Lung (tissue), 12 donors: ENCODE measurements around the gene CLDN4. TPM values are rescaled to one million over a fixed set of nuclear protein-coding genes. Genes with fewer than 3 reads are reported as not detected.

Source experiments
- ATAC-seq: fragments of 200-7000 bp; cut with Tn5 transposase; one replicate; pipeline ENCODE4 v1.9.1; 2020; ENCODE audit warnings: moderate number of reproducible peaks; ENCODE audit not compliant: insufficient read depth, low FRiP score
- DNase-seq, 3 donors: peaks; one replicate each; pipeline ENCODE4 v3.0.0-alpha.2; 2013 to 2017
- H3K27ac ChIP-seq, 2 donors: one replicate each; pipeline ENCODE4 v1.5.1; 2013; ENCODE audit warnings: mild to moderate bottlenecking in 2 of 2, moderate library complexity in 2 of 2, control low read depth in 1 of 2, inconsistent platforms in 1 of 2, low read depth in 1 of 2, low read length in 1 of 2
- H3K27me3 ChIP-seq, 3 donors: one replicate each; pipeline ENCODE4 v1.5.1; 2013; ENCODE audit warnings: low read length in 2 of 3; ENCODE audit not compliant: control insufficient read depth in 3 of 3, insufficient read depth in 3 of 3
- H3K36me3 ChIP-seq, 4 donors: one replicate each; pipeline ENCODE4 v1.5.1; 2013; ENCODE audit warnings: low read length in 4 of 4, mild to moderate bottlenecking in 1 of 4, moderate library complexity in 1 of 4; ENCODE audit not compliant: control insufficient read depth in 4 of 4, insufficient read depth in 4 of 4
- H3K4me1 ChIP-seq, 5 donors: one replicate each; pipeline ENCODE4 v1.5.1; 2013; ENCODE audit warnings: low read length in 5 of 5, mild to moderate bottlenecking in 2 of 5, moderate library complexity in 1 of 5; ENCODE audit not compliant: control insufficient read depth in 5 of 5, insufficient read depth in 5 of 5
- H3K4me3 ChIP-seq: one replicate; pipeline ENCODE4 v1.5.1; 2013; ENCODE audit warnings: mild to moderate bottlenecking, control low read depth, moderate library complexity
- H3K9ac ChIP-seq, 2 donors: one replicate each; pipeline ENCODE4 v1.5.1; 2013; ENCODE audit warnings: low read length in 2 of 2, control low read depth in 1 of 2; ENCODE audit not compliant: insufficient read depth in 1 of 2
- H3K9me3 ChIP-seq, 4 donors: one replicate each; pipeline ENCODE4 v1.5.1; 2013; ENCODE audit warnings: low read length in 3 of 4, mild to moderate bottlenecking in 1 of 4, moderate library complexity in 1 of 4; ENCODE audit not compliant: control insufficient read depth in 4 of 4, insufficient read depth in 3 of 4
- WGBS, 2 donors: extraction: QIAGEN DNeasy Blood & Tissue Kit; methylation state at CpG; one replicate each; pipeline ENCODE4 v1.1.7; 2013; 5-methylcytosine and 5-hydroxymethylcytosine counted together
- polyA plus RNA-seq, 2 donors: library from polyadenylated mRNA; stranded (reverse); fragments of 200-250 nt; gene quantifications; one replicate each; pipeline ENCODE4 v1.2.1, GENCODE V29; 2013
- total RNA-seq, 2 donors: library from RNA; depleted of rRNA in 1 of 2; stranded (reverse); fragments of >200 nt in 1 of 2; gene quantifications; one replicate each; pipeline ENCODE4 v1.2.1, GENCODE V29; 2014 to 2021
- TF ChIP-seq, protein P1 (sequence below): IDR thresholded peaks from 2 replicates; pipeline ENCODE4 v1.5.1; 2012; ENCODE audit warnings: mild to moderate bottlenecking; ENCODE audit errors: control extremely low read depth, extremely low read depth
- donor health status: control.
- donor health status: control.
- donor health status: Bipolar disorder and iron deficiency.
- donor health status: healthy.
- donor health status: DM: yes; HTN: yes; CAD: no.

The CLDN4 gene
- total and polyA plus RNA-seq, 4 donors: 99.8 to 169 (median 152) TPM

DNA sequence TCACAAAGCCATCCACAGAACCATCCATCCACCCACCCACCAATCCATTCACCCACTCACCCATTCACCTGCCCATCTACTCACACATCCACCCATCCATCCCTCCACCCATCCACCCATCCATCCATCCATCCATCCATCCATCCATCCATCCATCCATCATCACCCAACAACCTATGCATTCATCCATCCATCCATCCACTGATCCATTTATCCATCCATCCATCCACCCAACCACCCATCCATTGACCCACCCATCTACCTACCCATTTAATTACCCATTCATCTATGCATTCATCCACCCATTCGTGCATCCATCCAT is 35.6 kb downstream of the CLDN4 start:
- Histone ChIP-seq H3K36me3 (no peaks in the 10 kb centered on the region), H3K4me3 (no peak overlapping the region), H3K27me3 (no peaks in the 10 kb centered on the region), H3K4me1 (peaks cover 0 to 24% (median 11%) of the 10 kb centered on the region in 5 donors), H3K9me3 (no peaks in the 10 kb centered on the region), H3K9ac (no peak overlapping the region), H3K27ac (no peak overlapping the region)
- TF ChIP-seq, protein P1, sequence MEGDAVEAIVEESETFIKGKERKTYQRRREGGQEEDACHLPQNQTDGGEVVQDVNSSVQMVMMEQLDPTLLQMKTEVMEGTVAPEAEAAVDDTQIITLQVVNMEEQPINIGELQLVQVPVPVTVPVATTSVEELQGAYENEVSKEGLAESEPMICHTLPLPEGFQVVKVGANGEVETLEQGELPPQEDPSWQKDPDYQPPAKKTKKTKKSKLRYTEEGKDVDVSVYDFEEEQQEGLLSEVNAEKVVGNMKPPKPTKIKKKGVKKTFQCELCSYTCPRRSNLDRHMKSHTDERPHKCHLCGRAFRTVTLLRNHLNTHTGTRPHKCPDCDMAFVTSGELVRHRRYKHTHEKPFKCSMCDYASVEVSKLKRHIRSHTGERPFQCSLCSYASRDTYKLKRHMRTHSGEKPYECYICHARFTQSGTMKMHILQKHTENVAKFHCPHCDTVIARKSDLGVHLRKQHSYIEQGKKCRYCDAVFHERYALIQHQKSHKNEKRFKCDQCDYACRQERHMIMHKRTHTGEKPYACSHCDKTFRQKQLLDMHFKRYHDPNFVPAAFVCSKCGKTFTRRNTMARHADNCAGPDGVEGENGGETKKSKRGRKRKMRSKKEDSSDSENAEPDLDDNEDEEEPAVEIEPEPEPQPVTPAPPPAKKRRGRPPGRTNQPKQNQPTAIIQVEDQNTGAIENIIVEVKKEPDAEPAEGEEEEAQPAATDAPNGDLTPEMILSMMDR: no peak
- DNase-seq (no peak), ATAC-seq (no peak)
- 96% methylated on average over 1 of the region's 1 CpG for WGBS, 2 donors

DNA sequence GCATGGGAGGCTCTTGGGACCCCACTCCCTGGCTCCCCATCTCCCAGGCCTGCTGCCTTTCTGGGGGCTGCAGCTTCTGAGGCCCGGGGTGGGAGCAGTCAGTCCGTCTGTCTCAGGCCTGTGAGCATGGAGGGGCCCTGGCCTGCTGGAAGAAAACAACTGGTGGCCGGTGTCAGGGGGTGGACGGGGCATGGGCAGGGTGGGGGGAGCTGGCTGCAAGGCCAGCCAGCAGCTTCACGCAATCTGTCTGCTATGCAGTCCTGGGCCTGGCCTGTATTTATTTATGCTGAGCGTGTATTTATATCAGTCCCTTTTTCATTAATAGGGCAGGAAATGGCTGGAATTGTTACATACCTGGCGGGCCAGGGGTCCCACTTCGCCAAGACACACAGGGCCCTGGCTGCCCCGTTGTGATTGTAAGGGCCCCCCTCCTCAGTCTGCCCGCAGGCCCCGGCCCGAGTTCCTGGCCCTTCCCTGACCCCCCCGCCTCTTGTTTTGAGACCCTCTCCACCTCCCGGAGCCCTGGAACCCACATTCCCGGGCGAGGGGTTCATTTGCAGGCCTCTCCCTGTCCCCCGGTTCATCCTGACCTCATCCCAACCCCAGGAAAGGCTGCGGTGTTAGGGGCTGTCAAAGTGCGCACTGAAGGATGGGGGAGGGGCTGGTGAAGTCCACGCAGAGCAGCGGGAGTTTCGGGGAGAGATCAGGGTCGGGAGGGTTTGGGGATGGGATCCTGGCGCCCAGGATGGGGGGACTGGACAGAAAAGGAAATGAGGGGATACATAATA is 38.4 kb downstream of the CLDN4 start:
- H3K9me3 ChIP-seq: no peaks in the 10 kb centered on the region
- no peaks in the 10 kb centered on the region for H3K36me3 ChIP-seq
- H3K9ac ChIP-seq: no peak overlapping the region
- peak overlapping the region in 1 of 2 donors; percentile 23 for H3K27ac ChIP-seq
- WGBS, 2 donors: 45 to 70% methylated on average over 22 to 24 of the region's 24 CpGs
- H3K4me3 ChIP-seq: no peak overlapping the region
- DNase-seq (peak; percentile 42 to 69 (median 52)), ATAC-seq (no peak)
- no peaks in the 10 kb centered on the region for H3K27me3 ChIP-seq
- TF ChIP-seq, protein P1: no peak
- H3K4me1 ChIP-seq: peaks cover 0 to 34% (median 12%) of the 10 kb centered on the region in 5 donors

DNA sequence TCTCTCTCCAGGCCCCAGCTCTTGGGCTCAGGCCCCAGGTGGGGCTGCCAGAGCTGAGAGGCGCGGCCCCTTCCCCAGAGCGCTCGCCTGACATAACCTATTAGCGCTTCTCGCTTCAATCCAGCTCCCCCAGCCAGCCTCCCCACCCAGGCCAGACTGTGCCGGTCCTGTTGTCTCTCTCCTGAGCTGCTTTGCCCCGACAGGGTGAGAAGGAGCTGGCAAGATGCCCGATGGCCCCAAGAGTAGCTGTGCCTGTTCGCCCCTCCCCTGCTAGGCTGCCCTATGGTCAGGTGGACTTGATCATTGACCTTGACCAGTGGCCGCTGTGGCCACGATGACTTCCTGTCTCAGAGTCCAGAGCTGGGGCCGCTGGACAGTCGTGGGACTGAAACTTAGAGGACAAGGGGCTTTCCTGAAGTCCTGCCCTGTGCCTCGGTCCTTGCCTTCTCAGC is 39.3 kb downstream of the CLDN4 start:
- ATAC-seq (no peak), DNase-seq (peak in 2 of 3 donors; percentile 27 to 47)

More for the DNA sequence above, 39.3 kb downstream of the CLDN4 start:
- TF ChIP-seq, protein P1: no peak
- Histone ChIP-seq H3K27ac (peak overlapping the region in 1 of 2 donors; percentile 58), H3K4me1 (peaks cover 0 to 34% (median 12%) of the 10 kb centered on the region in 5 donors), H3K9ac (no peak overlapping the region), H3K36me3 (no peaks in the 10 kb centered on the region), H3K27me3 (no peaks in the 10 kb centered on the region), H3K4me3 (no peak overlapping the region), H3K9me3 (no peaks in the 10 kb centered on the region)
- WGBS, 2 donors: 55 to 82% methylated on average over 15 of the region's 15 CpGs
